ENCODE data around the gene XPO5. TPM values are rescaled to one million over a fixed set of nuclear protein-coding genes. Genes with fewer than 3 reads are reported as not detected.

Gene XPO5
- total RNA-seq, 4 donors from 2014 or later, result 24.1 to 49.8 (median 29.0) TPM

- TF ChIP-seq EP300 (IDR thresholded peaks at IDR 0.05) (no peak), POLR2AphosphoS5 (IDR thresholded peaks at IDR 0.05) (no peak), POLR2A (IDR thresholded peaks at IDR 0.05) (no peak), CTCF (IDR thresholded peaks at IDR 0.05) (no peak)
- Histone ChIP-seq H3K4me3 (no peak overlapping the region), H3K27me3 (no peaks in the 10 kb centered on the region), H3K9me3 (no peaks in the 10 kb centered on the region), H3K36me3 (peaks cover 92% of the 10 kb centered on the region), H3K27ac (no peak overlapping the region), H3K4me1 (peaks cover 13% of the 10 kb centered on the region)
- 93% methylated on average over 3 of the region's 3 CpGs for WGBS
- DNase-seq (ENCODE audit: low spot score in 2 of 2), result no peak
Observed at GRCh38 chr6:43523284-43523683, 52.6 kb downstream of the XPO5 start.

GRCh38 chr6:43522547-43523261 lies 53.1 kb downstream of the XPO5 start:
- DNase-seq (ENCODE audit: low spot score in 2 of 2), result no peak
- no peak overlapping the region for H3K4me3 ChIP-seq
- H3K9me3 ChIP-seq, result no peaks in the 10 kb centered on the region
- peaks cover 86% of the 10 kb centered on the region for H3K36me3 ChIP-seq
- no peaks in the 10 kb centered on the region for H3K27me3 ChIP-seq
- peak overlapping the region; percentile 24 for H3K27ac ChIP-seq
- peaks cover 18% of the 10 kb centered on the region for H3K4me1 ChIP-seq
- 91% methylated on average over 8 of the region's 8 CpGs for WGBS
- no peak for TF ChIP-seq EP300 (IDR thresholded peaks at IDR 0.05)
- no peak for TF ChIP-seq POLR2A (IDR thresholded peaks at IDR 0.05)
- no peak for TF ChIP-seq POLR2AphosphoS5 (IDR thresholded peaks at IDR 0.05)
- no peak for TF ChIP-seq CTCF (IDR thresholded peaks at IDR 0.05)

- Histone ChIP-seq H3K27me3 (no peaks in the 10 kb centered on the region), H3K27ac (no peak overlapping the region), H3K9me3 (no peaks in the 10 kb centered on the region), H3K4me1 (peaks cover 23% of the 10 kb centered on the region), H3K4me3 (no peak overlapping the region), H3K36me3 (peaks cover 77% of the 10 kb centered on the region)
- WGBS, result 63% methylated on average over 2 of the region's 2 CpGs
- TF ChIP-seq POLR2AphosphoS5 (IDR thresholded peaks at IDR 0.05), result no peak
- no peak for TF ChIP-seq EP300 (IDR thresholded peaks at IDR 0.05)
- TF ChIP-seq CTCF (IDR thresholded peaks at IDR 0.05), result no peak
- no peak for TF ChIP-seq POLR2A (IDR thresholded peaks at IDR 0.05)
- DNase-seq (ENCODE audit: low spot score in 2 of 2), result no peak
Observed at GRCh38 chr6:43521836-43522235, 54.0 kb downstream of the XPO5 start.

- 97% methylated on average over 5 of the region's 8 CpGs for WGBS
- peaks cover 65% of the 10 kb centered on the region for H3K36me3 ChIP-seq
- TF ChIP-seq EP300 (IDR thresholded peaks at IDR 0.05), result no peak
- TF ChIP-seq POLR2AphosphoS5 (IDR thresholded peaks at IDR 0.05), result no peak
- no peak for TF ChIP-seq CTCF (IDR thresholded peaks at IDR 0.05)
- no peak for TF ChIP-seq POLR2A (IDR thresholded peaks at IDR 0.05)
Observed at GRCh38 chr6:43520097-43520496, 55.7 kb downstream of the XPO5 start.

GRCh38 chr6:43517505-43518357 lies 58.1 kb downstream of the XPO5 start:
- H3K4me3 ChIP-seq, result peak overlapping the region; percentile 93
- peaks cover 47% of the 10 kb centered on the region for H3K4me1 ChIP-seq
- WGBS, result 2% methylated on average over 10 of the region's 10 CpGs
- peak overlapping the region; percentile 77 for H3K27ac ChIP-seq
- DNase-seq (ENCODE audit: low spot score in 2 of 2), result no peak
- TF ChIP-seq POLR2AphosphoS5 (IDR thresholded peaks at IDR 0.05), result no peak
- TF ChIP-seq POLR2A (IDR thresholded peaks at IDR 0.05), result no peak
- no peaks in the 10 kb centered on the region for H3K27me3 ChIP-seq
- no peaks in the 10 kb centered on the region for H3K9me3 ChIP-seq
- peaks cover 62% of the 10 kb centered on the region for H3K36me3 ChIP-seq

More at GRCh38 chr6:43520097-43520496, 55.7 kb downstream of the XPO5 start:
- no peak for DNase-seq (ENCODE audit: low spot score in 2 of 2)
- no peaks in the 10 kb centered on the region for H3K9me3 ChIP-seq
- no peak overlapping the region for H3K4me3 ChIP-seq
- no peak overlapping the region for H3K27ac ChIP-seq
- peaks cover 34% of the 10 kb centered on the region for H3K4me1 ChIP-seq
- no peaks in the 10 kb centered on the region for H3K27me3 ChIP-seq

Measured in suprapubic skin (tissue), 4 donors.